Heart right ventricle (tissue), 16 donors: ENCODE data around the gene CAST. TPM values are rescaled to one million over a fixed set of nuclear protein-coding genes. Genes with fewer than 3 reads are reported as not detected.
A peak's percentile ranks its signal among the peaks of the same experiment; 100 is the strongest.

Experiments used
- ATAC-seq, 8 donors: fragments of 200-7000 bp; cut with Tn5 transposase; one replicate each; pipeline ENCODE4 v1.9.1; 2020; ENCODE audit warnings: mild to moderate bottlenecking in 8 of 8, moderate library complexity in 8 of 8, moderate number of reproducible peaks in 1 of 8
- DNase-seq, 2 donors: peaks; one replicate each; pipeline ENCODE4 v3.0.0-alpha.2; 2020
- H3K27ac ChIP-seq, 10 donors: fragments of 200-600 bp; sonication (generic) in 2 of 10; one replicate each; pipeline versions ENCODE4 v1.5.0 to v1.8.0; 2020 to 2022; ENCODE audit warnings: mild to moderate bottlenecking in 3 of 10
- H3K27me3 ChIP-seq, 7 donors: fragments of 200-600 bp; one replicate each; pipeline ENCODE4 v1.8.0; 2021 to 2022; ENCODE audit warnings: mild to moderate bottlenecking in 2 of 7
- H3K36me3 ChIP-seq, 9 donors: fragments of 200-600 bp; sonication (generic) in 1 of 9; one replicate each; pipeline versions ENCODE4 v1.5.0 to v1.8.0; 2020 to 2022; ENCODE audit warnings: mild to moderate bottlenecking in 2 of 9
- H3K4me1 ChIP-seq, 9 donors: fragments of 200-600 bp; sonication (generic) in 1 of 9; one replicate each; pipeline versions ENCODE4 v1.5.0 to v1.8.0; 2020 to 2022; ENCODE audit warnings: mild to moderate bottlenecking in 4 of 9
- H3K4me3 ChIP-seq, 10 donors: fragments of 200-600 bp; sonication (generic) in 2 of 10; one replicate each; pipeline versions ENCODE4 v1.5.0 to v1.8.0; 2020 to 2022; ENCODE audit warnings: mild to moderate bottlenecking in 7 of 10, moderate library complexity in 2 of 10
- H3K9me3 ChIP-seq, 11 donors: fragments of 200-600 bp in 10 of 11; sonication (generic) in 2 of 11; one replicate each; pipeline versions ENCODE4 v1.5.0 to v1.8.0; 2013 to 2022; ENCODE audit warnings: mild to moderate bottlenecking in 2 of 11, control low read depth in 1 of 11, moderate library complexity in 1 of 11
- CTCF ChIP-seq, 9 donors: fragments of 200-600 bp; sonication (generic) in 2 of 9; IDR thresholded peaks; one replicate each; pipeline versions ENCODE4 v1.5.0 to v1.8.0; 2021 to 2022; ENCODE audit warnings: antibody characterized with exemption in 9 of 9, mild to moderate bottlenecking in 5 of 9, moderate library complexity in 1 of 9
- WGBS, 2 donors: extraction: QIAGEN DNeasy Blood & Tissue Kit; methylation state at CpG; one replicate each; pipeline ENCODE4 v1.1.7; 2013; ENCODE audit warnings: inconsistent platforms in 1 of 2; 5-methylcytosine and 5-hydroxymethylcytosine counted together
- intact Hi-C, 10 donors: fragments of 100-400 bp; cut with DNase I; formaldehyde crosslinking; loops; one replicate each; pipeline versions ENCODE4 v1.11.1 to v1.14.2; 2022
- polyA plus RNA-seq, 2 donors: library from polyadenylated mRNA; stranded (reverse); fragments of 200-250 nt; gene quantifications; one replicate each; pipeline ENCODE4 v1.2.3, GENCODE V29; 2013
- total RNA-seq, 10 donors: library from RNA; stranded (reverse); fragmentation: NEBNext Ultra II Directional in 3 of 10; extraction: Animal tissue kit (Norgen Biotek cat#: 25700) in 3 of 10; gene quantifications; one replicate each; pipeline versions ENCODE4 v1.2.1 to v1.2.4, GENCODE V29; 2021 to 2023
- donor health status: Arrhythmogenic right ventricular cardiomyopathy.
- donor health status: ischemic (EF 13 %, LVEDD 7.1; RV severe dilation, severe dysfunction).
- donor health status: healthy with polysubstance abuse.
- donor health status: DM: no; HTN: yes; CAD: no.
- donor health status: DM: no; HTN: no; CAD: no.
- donor health status: ischemic (EF 25% LVEDD 6.9; RV normal size, moderate dysfunction).
- donor health status: ischemic (EF 25% LVEDD 5.7; RV mildly dilated, moderate dysfunction).
- donor health status: healthy.
- donor health status: DM: yes; HTN: yes; CAD: no.
- donor health status: Ischemic cardiomyopathy.
- donor health status: ischemic (EF 35%, LVEDD 5.7; RV mildly dilated, moderate dysfunction).
- donor health status: nonischemic (EF 11% LVEDD 7.7; RV severe dilation, severe dysfunction).
- donor health status: DM: yes; HTN: yes; CAD: no.
- donor health status: PGD.
- donor health status: ischemic (EF 29% LVEDD 5.4; RV normal size, mild dysfunction).
- donor health status: nonischemic (EF 23%, LVEDD 6.1; RV moderate dilation, normal function).

The CAST gene
- total and polyA plus RNA-seq, 12 donors, result 174 to 783 (median 488) TPM

DNA sequence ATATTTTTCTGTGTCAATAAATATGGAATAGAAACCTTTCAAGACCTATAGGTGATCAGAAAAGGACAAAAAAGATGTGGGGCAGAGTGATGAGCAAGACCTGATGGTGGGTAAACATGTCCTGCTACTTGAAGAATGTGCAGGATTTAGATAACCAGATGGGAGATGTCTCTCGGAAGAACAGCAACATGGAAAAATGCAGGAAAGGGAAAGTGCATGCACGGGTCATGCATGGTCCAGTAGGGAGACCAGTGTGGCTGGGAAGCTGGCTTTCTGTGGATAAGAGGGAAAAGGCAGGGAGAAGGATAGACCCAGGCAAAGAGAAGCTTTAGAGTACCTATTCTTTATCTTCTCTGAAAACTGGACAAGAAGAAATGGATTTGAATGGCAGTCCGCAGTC, 7.1 kb upstream of the CAST start:
- Histone ChIP-seq H3K4me1 (peaks cover 0 to 37% (median 0%) of the 10 kb centered on the region in 9 donors), H3K9me3 (no peaks in the 10 kb centered on the region), H3K4me3 (no peak overlapping the region), H3K27ac (no peak overlapping the region), H3K27me3 (no peaks in the 10 kb centered on the region), H3K36me3 (no peaks in the 10 kb centered on the region)
- intact Hi-C loops, result loop anchor here in 1 of 10 donors (5.0 kb wide), 1 partner anchor 38 kb away; no protein-coding TSS in a partner anchor
- no peak for DNase-seq
- TF ChIP-seq CTCF (IDR thresholded peaks at IDR 0.05), result no peak
- ATAC-seq, result no peak
- 70 to 71% methylated on average over 3 of the region's 3 CpGs for WGBS, 2 donors

- Histone ChIP-seq H3K36me3 (no peaks in the 10 kb centered on the region), H3K27ac (no peak overlapping the region), H3K9me3 (no peaks in the 10 kb centered on the region), H3K4me1 (peaks cover 0 to 39% (median under 1%) of the 10 kb centered on the region in 9 donors), H3K27me3 (no peaks in the 10 kb centered on the region), H3K4me3 (no peak overlapping the region)
- no peak for TF ChIP-seq CTCF (IDR thresholded peaks at IDR 0.05)
- 75 to 79% methylated on average over 1 of the region's 1 CpG for WGBS, 2 donors
- ATAC-seq (no peak), DNase-seq (no peak)
- intact Hi-C loops, result loop anchor here in 1 of 10 donors (5.0 kb wide), 1 partner anchor 38 kb away; no protein-coding TSS in a partner anchor
Measured at GRCh38 chr5:96655506-96655905, 6.7 kb upstream of the CAST start.

GRCh38 chr5:96657068-96657467, 5.1 kb upstream of the CAST start:
- Histone ChIP-seq H3K4me3 (no peak overlapping the region), H3K27me3 (no peaks in the 10 kb centered on the region), H3K36me3 (no peaks in the 10 kb centered on the region), H3K9me3 (no peaks in the 10 kb centered on the region), H3K4me1 (peaks cover 0 to 46% (median 6%) of the 10 kb centered on the region in 9 donors), H3K27ac (no peak overlapping the region)
- peak in 1 of 8 donors; percentile 23 for ATAC-seq
- WGBS, 2 donors, result 79 to 87% methylated on average over 3 of the region's 3 CpGs
- DNase-seq, result no peak
- intact Hi-C loops, result loop anchor here in 1 of 10 donors (5.0 kb wide), 1 partner anchor 40 kb away; no protein-coding TSS in a partner anchor
- no peak for TF ChIP-seq CTCF (IDR thresholded peaks at IDR 0.05)

DNA sequence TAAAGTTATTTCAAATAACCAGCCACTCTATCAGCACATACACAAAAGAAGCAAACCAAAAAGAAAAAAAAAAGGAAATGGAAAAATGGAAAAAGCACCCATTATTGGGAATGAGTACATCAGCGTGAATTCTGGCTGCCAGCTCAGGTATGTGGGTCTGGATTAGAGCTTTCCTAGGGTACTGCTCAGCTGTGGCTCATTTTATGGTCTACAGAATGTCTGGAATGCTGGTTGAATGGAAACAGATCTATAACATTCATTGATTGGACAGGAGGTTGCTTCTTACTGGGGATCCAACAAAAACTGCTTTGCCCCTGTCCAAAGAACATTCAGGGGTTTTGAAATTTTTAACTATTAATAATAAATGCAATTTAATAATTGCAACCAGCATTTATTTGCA, 3.9 kb upstream of the CAST start:
- peaks cover 0 to 48% (median 13%) of the 10 kb centered on the region in 9 donors for H3K4me1 ChIP-seq
- no peak for DNase-seq
- H3K27ac ChIP-seq, result no peak overlapping the region
- no peak for TF ChIP-seq CTCF (IDR thresholded peaks at IDR 0.05)
- no peaks in the 10 kb centered on the region for H3K27me3 ChIP-seq
- WGBS, 2 donors, result 87 to 96% methylated on average over 1 of the region's 1 CpG
- no peaks in the 10 kb centered on the region for H3K36me3 ChIP-seq
- H3K9me3 ChIP-seq, result no peaks in the 10 kb centered on the region
- H3K4me3 ChIP-seq, result no peak overlapping the region
- intact Hi-C loops, result loop anchor here in 1 of 10 donors (5.0 kb wide), 1 partner anchor 41 kb away; no protein-coding TSS in a partner anchor
- ATAC-seq, result no peak
